HPDE6-E6E7 (cell line): Measurements from ENCODE around the gene NAA60.
"Not testable (repeated sequence)": the region's sequence is repeated elsewhere in the genome, so short reads cannot be mapped to it uniquely, and the experiment has no call there.

Experiments
- DNase-seq: peaks from one replicate; pipeline ENCODE4 v3.0.0; 2011; ENCODE audit warnings: missing footprints; ENCODE audit errors: extremely low spot score

NAA60 gene

GRCh38 chr16:3510416-3510815 is 66.9 kb downstream of the NAA60 start:
- no peak for DNase-seq

GRCh38 chr16:3511286-3512180 is 68.1 kb downstream of the NAA60 start:
- DNase-seq, result no peak

GRCh38 chr16:3513892-3514583 is 70.6 kb downstream of the NAA60 start:
- DNase-seq, result no peak

GRCh38 chr16:3514621-3515020 is 71.1 kb downstream of the NAA60 start:
- no peak for DNase-seq

- no peak for DNase-seq
Measured at GRCh38 chr16:3515897-3516296, 72.4 kb downstream of the NAA60 start.

- no peak for DNase-seq
Measured at GRCh38 chr16:3518292-3518985, 75.0 kb downstream of the NAA60 start.

- no peak for DNase-seq
Measured at GRCh38 chr16:3518986-3519348, 75.5 kb downstream of the NAA60 start.

- no peak for DNase-seq
Measured at GRCh38 chr16:3519581-3519980, 76.1 kb downstream of the NAA60 start.

GRCh38 chr16:3520413-3520812 is 76.9 kb downstream of the NAA60 start:
- DNase-seq, result no peak

GRCh38 chr16:3520841-3521240 is 77.4 kb downstream of the NAA60 start:
- DNase-seq, result no peak

- DNase-seq, result no peak
Measured at GRCh38 chr16:3523281-3523680, 79.8 kb downstream of the NAA60 start.

GRCh38 chr16:3525951-3526350 is 82.5 kb downstream of the NAA60 start:
- no peak for DNase-seq

- DNase-seq, result not testable (repeated sequence)
Measured at GRCh38 chr16:3527216-3527829, 83.8 kb downstream of the NAA60 start.

GRCh38 chr16:3528406-3528805 is 84.9 kb downstream of the NAA60 start:
- no peak for DNase-seq

- DNase-seq, result no peak
Measured at GRCh38 chr16:3529175-3529574, 85.7 kb downstream of the NAA60 start.

- DNase-seq, result no peak
Measured at GRCh38 chr16:3530371-3530914, 87.0 kb downstream of the NAA60 start.

GRCh38 chr16:3532741-3533140 is 89.3 kb downstream of the NAA60 start:
- DNase-seq, result no peak

GRCh38 chr16:3534126-3534525 is 90.6 kb downstream of the NAA60 start:
- DNase-seq, result no peak

- no peak for DNase-seq
Measured at GRCh38 chr16:3536271-3536731, 92.8 kb downstream of the NAA60 start.
